ENCODE measurements around the gene ISCU.

ISCU gene

DNA sequence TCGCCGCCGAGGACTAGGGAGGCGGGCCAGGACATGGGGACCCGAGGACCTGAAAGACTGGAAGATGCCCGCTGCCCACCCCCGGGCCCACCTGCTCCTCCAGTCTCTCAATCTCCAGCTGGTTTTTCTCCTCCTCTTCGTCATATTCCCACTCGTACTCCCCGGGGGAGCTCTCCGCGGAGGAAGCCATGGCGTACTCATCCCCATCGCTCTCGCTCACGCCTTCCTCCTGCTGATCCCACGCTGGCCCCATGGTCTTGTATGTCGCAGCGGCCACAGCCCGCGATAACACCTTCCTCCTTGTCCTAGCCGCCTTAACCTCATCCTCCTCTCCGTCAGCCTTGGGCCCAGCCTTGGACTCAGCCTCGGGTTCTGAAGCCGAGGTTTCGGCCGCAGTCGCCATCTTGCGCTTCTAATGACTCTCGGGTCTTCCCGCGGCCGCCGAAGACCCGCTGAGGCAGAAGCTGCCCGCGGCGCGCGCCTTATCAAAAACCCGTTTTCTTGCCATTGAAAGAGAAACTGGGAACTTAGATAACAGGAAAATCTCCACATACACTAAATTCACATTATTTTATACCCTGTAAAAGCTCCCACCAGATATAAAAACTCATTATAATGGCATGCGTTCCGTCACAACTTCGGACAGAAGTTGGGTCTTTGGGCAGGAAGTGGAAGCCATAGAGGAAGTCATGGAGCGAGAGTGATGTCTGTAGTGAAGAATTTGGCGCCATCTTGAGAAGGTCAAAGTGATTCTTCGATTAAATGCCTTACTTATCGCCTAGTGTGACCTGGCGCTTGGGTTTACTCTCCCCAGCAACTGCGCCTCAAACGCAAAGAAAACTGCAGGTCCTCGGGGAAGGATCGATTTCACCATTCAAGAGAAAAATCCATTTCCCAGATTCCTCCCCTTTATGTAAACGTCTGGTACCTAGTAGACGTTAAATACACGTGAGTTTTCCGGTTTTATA is 1.4 kb upstream of the ISCU start, which contains the start of gene SART3:
Gene SART3 (minus strand): TSS at position 422 of the 968 bp plus-strand sequence. CDS start 19 bp downstream, at position 403.
- peak; percentile 74 for DNase-seq (ENCODE audit: low read depth, low spot score)
- Histone ChIP-seq H3K4me1 (ENCODE audit: insufficient read depth, insufficient read length) (peaks cover 5% of the 10 kb centered on the region), H3K36me3 (ENCODE audit: insufficient read depth, insufficient read length, low read length) (peaks cover 62% of the 10 kb centered on the region), H3K27me3 (ENCODE audit: insufficient read depth, insufficient read length) (no peaks in the 10 kb centered on the region), H3K9me3 (ENCODE audit: insufficient read depth, low read length) (no peaks in the 10 kb centered on the region), H3K9ac (ENCODE audit: insufficient read length, low read depth) (peak within 1 kb of the TSS; percentile 100), H3K4me3 (ENCODE audit: insufficient read length, low read depth) (peak within 1 kb of the TSS; percentile 97)
- no peak for TF ChIP-seq SUZ12 (IDR thresholded peaks at IDR 0.05; ENCODE audit: extremely low read depth, insufficient read depth, insufficient read length)
- peak; percentile 95 for TF ChIP-seq YY1 (IDR thresholded peaks at IDR 0.05; ENCODE audit: insufficient read depth, insufficient read length)

DNA sequence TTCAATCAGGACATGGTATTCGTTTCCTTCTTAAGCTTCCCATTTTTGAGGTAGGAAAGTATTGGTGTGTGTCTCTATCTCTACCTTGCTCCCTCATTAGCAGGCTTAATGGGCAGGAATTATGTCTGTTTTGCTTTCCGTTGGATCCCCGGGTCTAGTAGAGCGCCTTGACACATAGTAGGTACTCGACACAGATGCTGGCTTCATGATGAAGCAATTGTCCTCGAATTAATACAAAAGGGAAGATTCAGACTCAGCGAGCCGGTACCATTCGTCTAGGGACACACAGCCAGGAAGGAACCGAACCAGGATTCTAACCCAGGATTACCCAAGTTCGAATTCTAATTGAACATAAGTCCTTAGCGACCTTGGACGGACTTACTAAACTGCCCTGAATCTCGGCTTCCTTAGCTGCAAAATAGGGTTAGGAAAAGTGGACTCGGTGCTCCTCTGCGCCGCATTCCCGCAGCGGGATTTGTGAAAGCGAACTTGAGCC is 496 bp upstream of the ISCU start:
- no peak for DNase-seq (ENCODE audit: low read depth, low spot score)
- TF ChIP-seq ZNF274 (IDR thresholded peaks at IDR 0.05; ENCODE audit: low read depth, low read length) = no peak
- TF ChIP-seq SUZ12 (IDR thresholded peaks at IDR 0.05; ENCODE audit: extremely low read depth, insufficient read depth, insufficient read length) = no peak
- no peak for TF ChIP-seq YY1 (IDR thresholded peaks at IDR 0.05; ENCODE audit: insufficient read depth, insufficient read length)
- no peaks in the 10 kb centered on the region for H3K27me3 ChIP-seq (ENCODE audit: insufficient read depth, insufficient read length)
- H3K4me1 ChIP-seq (ENCODE audit: insufficient read depth, insufficient read length) = peaks cover 5% of the 10 kb centered on the region
- H3K9ac ChIP-seq (ENCODE audit: insufficient read length, low read depth) = peak overlapping the region; percentile 100
- no peaks in the 10 kb centered on the region for H3K9me3 ChIP-seq (ENCODE audit: insufficient read depth, low read length)
- H3K36me3 ChIP-seq (ENCODE audit: insufficient read depth, insufficient read length, low read length) = peaks cover 62% of the 10 kb centered on the region
- H3K4me3 ChIP-seq (ENCODE audit: insufficient read length, low read depth) = peak overlapping the region; percentile 97

DNA sequence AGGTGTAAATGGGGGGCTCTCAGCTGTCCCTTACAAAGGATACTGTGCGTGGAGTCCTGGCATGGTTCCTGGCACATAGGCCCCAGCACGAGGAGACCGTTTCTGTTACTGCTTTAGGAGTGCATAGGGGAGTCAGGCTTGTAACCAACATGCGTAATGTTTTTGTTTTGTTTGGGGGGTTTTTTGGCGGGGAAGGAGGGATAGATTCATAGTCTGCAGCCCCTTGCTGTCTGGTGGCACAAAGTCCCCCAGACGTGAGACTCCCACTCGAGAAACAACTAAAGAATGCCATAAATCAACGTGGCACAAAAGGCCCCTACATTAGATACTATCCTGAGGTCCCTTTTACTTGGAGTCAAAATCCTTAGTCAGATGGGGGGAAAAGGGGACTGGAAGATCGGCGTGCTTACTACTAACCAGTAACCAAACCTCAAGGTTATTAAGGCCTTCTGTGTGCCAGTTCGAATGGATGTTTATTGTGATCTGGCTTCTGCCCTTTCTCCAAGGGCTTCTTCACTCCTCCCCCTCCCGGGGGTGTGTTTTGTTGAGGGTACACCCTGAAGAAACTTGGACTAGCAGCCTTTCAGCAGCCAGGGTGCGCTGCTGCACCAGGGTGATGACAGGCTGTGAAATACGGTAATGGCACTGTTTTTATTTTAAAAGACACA is 874 bp downstream of the ISCU start:
- Histone ChIP-seq H3K9ac (ENCODE audit: insufficient read length, low read depth) (peak overlapping the region; percentile 87), H3K4me3 (ENCODE audit: insufficient read length, low read depth) (peak overlapping the region; percentile 88), H3K36me3 (ENCODE audit: insufficient read depth, insufficient read length, low read length) (peaks cover 64% of the 10 kb centered on the region), H3K27me3 (ENCODE audit: insufficient read depth, insufficient read length) (no peaks in the 10 kb centered on the region), H3K4me1 (ENCODE audit: insufficient read depth, insufficient read length) (peaks cover 3% of the 10 kb centered on the region), H3K9me3 (ENCODE audit: insufficient read depth, low read length) (no peaks in the 10 kb centered on the region)
- TF ChIP-seq YY1 (IDR thresholded peaks at IDR 0.05; ENCODE audit: insufficient read depth, insufficient read length) = no peak
- TF ChIP-seq SUZ12 (IDR thresholded peaks at IDR 0.05; ENCODE audit: extremely low read depth, insufficient read depth, insufficient read length) = no peak
- peak; percentile 70 for DNase-seq (ENCODE audit: low read depth, low spot score)

DNA sequence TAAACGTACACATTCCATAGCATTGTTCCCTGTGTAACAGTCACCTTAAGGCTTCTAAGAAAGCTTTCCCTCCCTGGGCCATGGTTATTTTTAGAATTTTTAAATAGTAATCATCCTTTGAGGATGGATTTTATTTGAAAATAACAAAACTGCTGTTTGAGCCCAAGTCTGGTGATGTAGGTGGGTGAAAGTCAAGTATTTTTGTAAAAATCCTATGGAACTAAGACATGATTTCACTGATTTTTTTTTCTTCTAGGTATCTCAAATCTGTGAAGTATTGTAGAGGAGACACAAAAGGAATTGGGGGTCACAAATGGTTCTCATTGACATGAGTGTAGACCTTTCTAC is 1.4 kb downstream of the ISCU start:
- Histone ChIP-seq H3K4me3 (ENCODE audit: insufficient read length, low read depth) (no peak overlapping the region), H3K4me1 (ENCODE audit: insufficient read depth, insufficient read length) (no peaks in the 10 kb centered on the region), H3K36me3 (ENCODE audit: insufficient read depth, insufficient read length, low read length) (peaks cover 65% of the 10 kb centered on the region), H3K27me3 (ENCODE audit: insufficient read depth, insufficient read length) (no peaks in the 10 kb centered on the region), H3K9me3 (ENCODE audit: insufficient read depth, low read length) (no peaks in the 10 kb centered on the region), H3K9ac (ENCODE audit: insufficient read length, low read depth) (peak overlapping the region; percentile 87)
- no peak for DNase-seq (ENCODE audit: low read depth, low spot score)
- TF ChIP-seq YY1 (IDR thresholded peaks at IDR 0.05; ENCODE audit: insufficient read depth, insufficient read length) = no peak
- TF ChIP-seq ZNF274 (IDR thresholded peaks at IDR 0.05; ENCODE audit: low read depth, low read length) = no peak
- TF ChIP-seq SUZ12 (IDR thresholded peaks at IDR 0.05; ENCODE audit: extremely low read depth, insufficient read depth, insufficient read length) = no peak

DNA sequence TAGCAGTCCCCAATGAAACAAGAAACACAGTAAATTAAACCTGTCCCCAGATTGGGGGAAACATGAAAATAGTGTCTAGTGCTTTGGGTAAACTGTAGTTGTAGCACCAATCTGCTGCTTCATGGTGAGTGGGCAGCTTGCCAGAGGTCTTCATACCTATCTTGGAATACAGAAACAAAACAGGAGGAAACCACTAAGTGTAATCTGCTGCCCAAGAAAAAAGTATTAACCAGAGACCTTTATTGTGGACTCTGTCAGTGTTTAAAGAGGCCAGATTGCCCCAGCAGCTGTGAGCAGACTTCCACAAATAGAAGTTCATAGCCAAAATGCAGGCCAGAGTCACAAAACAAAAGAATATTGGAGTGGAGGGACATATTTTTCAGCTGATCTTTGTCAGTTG is 2.3 kb downstream of the ISCU start:
- TF ChIP-seq SUZ12 (IDR thresholded peaks at IDR 0.05; ENCODE audit: extremely low read depth, insufficient read depth, insufficient read length) = no peak
- no peak for TF ChIP-seq ZNF274 (IDR thresholded peaks at IDR 0.05; ENCODE audit: low read depth, low read length)
- no peak for TF ChIP-seq YY1 (IDR thresholded peaks at IDR 0.05; ENCODE audit: insufficient read depth, insufficient read length)
- H3K36me3 ChIP-seq (ENCODE audit: insufficient read depth, insufficient read length, low read length) = peaks cover 66% of the 10 kb centered on the region
- no peak overlapping the region for H3K9ac ChIP-seq (ENCODE audit: insufficient read length, low read depth)
- no peaks in the 10 kb centered on the region for H3K27me3 ChIP-seq (ENCODE audit: insufficient read depth, insufficient read length)
- H3K4me3 ChIP-seq (ENCODE audit: insufficient read length, low read depth) = no peak overlapping the region
- no peaks in the 10 kb centered on the region for H3K4me1 ChIP-seq (ENCODE audit: insufficient read depth, insufficient read length)
- H3K9me3 ChIP-seq (ENCODE audit: insufficient read depth, low read length) = no peaks in the 10 kb centered on the region
- no peak for DNase-seq (ENCODE audit: low read depth, low spot score)

DNA sequence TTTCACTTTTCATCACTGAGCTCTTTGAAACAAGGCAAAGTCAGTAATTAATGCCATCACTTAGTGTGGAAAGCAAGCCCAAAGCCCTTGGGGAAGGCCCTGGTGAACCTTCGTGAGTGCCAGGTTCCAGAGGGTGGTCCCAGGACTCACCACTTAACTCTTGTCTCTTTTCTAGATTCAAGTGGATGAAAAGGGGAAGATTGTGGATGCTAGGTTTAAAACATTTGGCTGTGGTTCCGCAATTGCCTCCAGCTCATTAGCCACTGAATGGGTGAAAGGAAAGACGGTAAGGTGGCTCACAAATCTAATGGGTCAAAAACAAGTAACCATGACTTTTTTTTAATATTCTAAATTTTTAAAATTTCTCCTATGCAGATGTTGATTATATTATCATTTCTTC is 2.8 kb downstream of the ISCU start:
- Histone ChIP-seq H3K4me3 (ENCODE audit: insufficient read length, low read depth) (no peak overlapping the region), H3K9me3 (ENCODE audit: insufficient read depth, low read length) (no peaks in the 10 kb centered on the region), H3K27me3 (ENCODE audit: insufficient read depth, insufficient read length) (no peaks in the 10 kb centered on the region), H3K4me1 (ENCODE audit: insufficient read depth, insufficient read length) (no peaks in the 10 kb centered on the region), H3K9ac (ENCODE audit: insufficient read length, low read depth) (no peak overlapping the region), H3K36me3 (ENCODE audit: insufficient read depth, insufficient read length, low read length) (peaks cover 63% of the 10 kb centered on the region)
- TF ChIP-seq ZNF274 (IDR thresholded peaks at IDR 0.05; ENCODE audit: low read depth, low read length) (no peak), SUZ12 (IDR thresholded peaks at IDR 0.05; ENCODE audit: extremely low read depth, insufficient read depth, insufficient read length) (no peak)
- DNase-seq (ENCODE audit: low read depth, low spot score) = no peak

DNA sequence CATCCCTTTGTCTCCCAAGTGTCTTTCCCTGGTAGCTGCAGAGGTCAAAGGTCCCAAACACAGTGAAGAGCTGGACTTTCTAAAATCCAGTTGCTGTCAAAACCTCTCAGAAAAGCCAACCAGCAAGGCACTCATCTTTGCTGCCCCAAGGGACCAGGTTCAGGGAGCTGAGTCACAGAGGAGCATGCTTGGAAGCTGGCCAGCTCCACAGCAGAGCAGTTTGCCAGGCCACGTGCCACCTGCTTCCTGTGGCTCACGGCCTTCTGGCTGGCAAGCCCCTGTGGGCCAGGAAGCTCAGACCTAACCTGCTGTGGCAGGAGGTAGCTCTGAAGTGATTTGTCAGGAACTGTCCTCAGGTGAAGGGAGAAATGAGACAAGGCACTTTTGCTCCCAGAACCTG is 3.6 kb downstream of the ISCU start:
- Histone ChIP-seq H3K4me1 (ENCODE audit: insufficient read depth, insufficient read length) (no peaks in the 10 kb centered on the region), H3K27me3 (ENCODE audit: insufficient read depth, insufficient read length) (no peaks in the 10 kb centered on the region), H3K36me3 (ENCODE audit: insufficient read depth, insufficient read length, low read length) (peaks cover 61% of the 10 kb centered on the region), H3K4me3 (ENCODE audit: insufficient read length, low read depth) (no peak overlapping the region), H3K9ac (ENCODE audit: insufficient read length, low read depth) (no peak overlapping the region), H3K9me3 (ENCODE audit: insufficient read depth, low read length) (no peaks in the 10 kb centered on the region)
- TF ChIP-seq SUZ12 (IDR thresholded peaks at IDR 0.05; ENCODE audit: extremely low read depth, insufficient read depth, insufficient read length) (no peak), YY1 (IDR thresholded peaks at IDR 0.05; ENCODE audit: insufficient read depth, insufficient read length) (no peak)
- no peak for DNase-seq (ENCODE audit: low read depth, low spot score)

Data from NT2/D1 (cell line).